Trophoblast cell (in vitro differentiated cells and primary cell): ENCODE data around the gene RPS23.
"Not testable (repeated sequence)": the region's sequence is repeated elsewhere in the genome, so short reads cannot be mapped to it uniquely, and the experiment has no call there.

Source experiments
- DNase-seq, 2 donors: peaks; one replicate each; pipeline ENCODE4 v3.0.0-alpha.2; 2016
- H2AFZ ChIP-seq: 2 replicates; pipeline ENCODE4 v1.6.1; 2013; ENCODE audit warnings: low read length, moderate library complexity, mild to moderate bottlenecking; ENCODE audit not compliant: insufficient read depth, poor library complexity
- H2AK5ac ChIP-seq: 2 replicates; pipeline ENCODE4 v1.6.1; 2013; ENCODE audit warnings: mild to moderate bottlenecking, low read length
- H2BK120ac ChIP-seq: 2 replicates; pipeline ENCODE4 v1.6.1; 2013; ENCODE audit warnings: low read length, mild to moderate bottlenecking, moderate library complexity; ENCODE audit not compliant: insufficient read depth, poor library complexity
- H2BK12ac ChIP-seq: 2 replicates; pipeline ENCODE4 v1.6.1; 2013; ENCODE audit warnings: mild to moderate bottlenecking, low read length, moderate library complexity
- H2BK5ac ChIP-seq: 2 replicates; pipeline ENCODE4 v1.6.1; 2013; ENCODE audit warnings: low read length, low read depth, moderate library complexity, mild to moderate bottlenecking; ENCODE audit not compliant: poor library complexity
- H3K14ac ChIP-seq: 2 replicates; pipeline ENCODE4 v1.6.1; 2013; ENCODE audit warnings: mild to moderate bottlenecking, low read length
- H3K18ac ChIP-seq: 2 replicates; pipeline ENCODE4 v1.6.1; 2013; ENCODE audit warnings: mild to moderate bottlenecking, low read length
- H3K23ac ChIP-seq: 2 replicates; pipeline ENCODE4 v1.6.1; 2013; ENCODE audit warnings: low read length
- H3K27ac ChIP-seq: 2 replicates; pipeline ENCODE4 v1.5.1; 2013; ENCODE audit warnings: low read depth, mild to moderate bottlenecking, inconsistent platforms, low read length, moderate library complexity
- H3K27me3 ChIP-seq: 2 replicates; pipeline ENCODE4 v1.6.1; 2013; ENCODE audit warnings: inconsistent platforms, mild to moderate bottlenecking, low read length, moderate library complexity; ENCODE audit not compliant: insufficient read depth
- H3K36me3 ChIP-seq, 2 experiments: 1 replicate in 1 of 2; 2 replicates in 1 of 2; pipeline ENCODE4 v1.6.1; 2013; ENCODE audit warnings: low read length in 2 of 2, mild to moderate bottlenecking in 2 of 2, moderate library complexity in 1 of 2; ENCODE audit not compliant: insufficient read depth in 2 of 2, control insufficient read depth in 1 of 2
- H3K4ac ChIP-seq: 2 replicates; pipeline ENCODE4 v1.6.1; 2013; ENCODE audit warnings: low read depth, mild to moderate bottlenecking, low read length, moderate library complexity
- H3K4me1 ChIP-seq, 2 experiments: 1 replicate in 1 of 2; 2 replicates in 1 of 2; pipeline ENCODE4 v1.6.1; 2013; ENCODE audit warnings: low read length in 2 of 2, mild to moderate bottlenecking in 2 of 2, moderate library complexity in 1 of 2; ENCODE audit not compliant: insufficient read depth in 2 of 2, control insufficient read depth in 1 of 2
- H3K4me2 ChIP-seq: 2 replicates; pipeline ENCODE4 v1.6.1; 2013; ENCODE audit warnings: inconsistent platforms, mild to moderate bottlenecking, low read length, moderate library complexity
- H3K4me3 ChIP-seq: 2 replicates; pipeline ENCODE4 v1.5.1; 2013; ENCODE audit warnings: mild to moderate bottlenecking, low read depth, low read length, inconsistent platforms
- H3K79me1 ChIP-seq: one replicate; pipeline ENCODE4 v1.6.1; 2013; ENCODE audit warnings: low read length
- H3K79me2 ChIP-seq: 2 replicates; pipeline ENCODE4 v1.6.1; 2013; ENCODE audit warnings: low read length, mild to moderate bottlenecking; ENCODE audit not compliant: control insufficient read depth, insufficient read depth, poor library complexity
- H3K9ac ChIP-seq: 2 replicates; pipeline ENCODE4 v1.6.1; 2013; ENCODE audit warnings: mild to moderate bottlenecking, low read length
- H3K9me3 ChIP-seq: 2 replicates; pipeline ENCODE4 v1.6.1; 2013; ENCODE audit warnings: low read depth, mild to moderate bottlenecking, control low read depth, inconsistent platforms, low read length; ENCODE audit not compliant: insufficient read depth
- H4K12ac ChIP-seq: 2 replicates; pipeline ENCODE4 v1.6.1; 2013; ENCODE audit warnings: low read depth, mild to moderate bottlenecking, low read length, moderate library complexity
- H4K8ac ChIP-seq: 2 replicates; pipeline ENCODE4 v1.6.1; 2013; ENCODE audit warnings: low read depth, mild to moderate bottlenecking, low read length, moderate library complexity
- H4K91ac ChIP-seq: one replicate; pipeline ENCODE4 v1.6.1; 2013; ENCODE audit warnings: low read depth, mild to moderate bottlenecking, low read length, moderate library complexity
- WGBS: extraction: QIAGEN DNeasy Blood & Tissue Kit; methylation state at CpG from one replicate; pipeline ENCODE4 v1.1.7; 2013; ENCODE audit warnings: missing lambda C conversion rate; ENCODE audit not compliant: insufficient read length, insufficient coverage; ENCODE audit errors: extremely low coverage; 5-methylcytosine and 5-hydroxymethylcytosine counted together

The RPS23 gene

DNA sequence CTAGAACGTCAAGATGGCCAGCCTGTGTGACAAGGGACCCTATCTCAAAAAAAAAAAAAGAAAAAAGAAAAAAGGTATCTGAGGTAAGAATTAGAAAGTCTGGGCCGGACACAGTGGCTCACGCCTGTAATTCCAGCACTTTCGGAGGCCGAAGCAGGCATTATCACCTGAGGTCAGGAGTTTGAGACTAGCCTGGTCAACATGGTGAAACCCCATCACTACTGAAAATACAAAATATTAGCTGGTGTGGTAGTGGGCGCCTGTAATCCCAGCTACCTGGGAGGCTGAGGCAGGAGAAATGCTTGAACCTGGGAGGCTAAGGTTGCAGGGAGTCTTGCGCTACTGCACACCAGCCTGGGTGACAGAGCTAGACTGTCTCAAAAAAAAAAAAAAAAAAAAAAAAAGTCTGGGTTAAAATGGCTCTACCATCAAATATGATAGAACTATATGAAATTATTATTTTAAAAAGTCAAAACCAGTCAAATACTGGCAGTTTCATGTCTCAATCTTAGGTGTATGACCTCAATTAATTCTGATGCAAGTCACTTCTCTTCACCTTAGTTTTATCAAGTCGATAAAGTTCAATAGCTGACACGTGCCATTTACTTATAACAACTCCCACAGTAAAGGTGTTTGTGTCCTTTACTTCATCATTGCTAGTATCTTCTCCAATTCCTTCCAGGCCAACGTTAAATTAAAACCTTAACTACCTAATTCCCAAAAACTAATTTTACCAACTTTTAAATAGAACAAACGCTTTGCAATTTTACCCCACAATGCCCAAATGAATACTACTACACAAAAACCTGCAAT is 1.1 kb downstream of the RPS23 start:
- peaks cover 17 to 19% of the 10 kb centered on the region in 2 experiments for H3K36me3 ChIP-seq
- no peak overlapping the region for H3K18ac ChIP-seq
- H3K27me3 ChIP-seq = no peaks in the 10 kb centered on the region
- no peak overlapping the region for H2AFZ ChIP-seq
- H3K14ac ChIP-seq = no peak overlapping the region
- peak overlapping the region; percentile 21 for H3K4me3 ChIP-seq
- H2BK120ac ChIP-seq = no peak overlapping the region
- H4K91ac ChIP-seq = no peak overlapping the region
- peaks cover 8% of the 10 kb centered on the region for H3K79me1 ChIP-seq
- H3K4me2 ChIP-seq = peak overlapping the region; percentile 85
- H3K4me1 ChIP-seq = peaks cover 0 to 6% of the 10 kb centered on the region in 2 experiments
- H2BK5ac ChIP-seq = no peak overlapping the region
- no peak overlapping the region for H4K12ac ChIP-seq
- H4K8ac ChIP-seq = no peak overlapping the region
- H3K79me2 ChIP-seq = peaks cover 8% of the 10 kb centered on the region
- no peak for DNase-seq
- peak overlapping the region; percentile 39 for H3K4ac ChIP-seq
- no peak overlapping the region for H2BK12ac ChIP-seq
- 100% methylated on average over 2 of the region's 11 CpGs for WGBS
- no peak overlapping the region for H3K27ac ChIP-seq
- no peak overlapping the region for H3K9ac ChIP-seq
- no peak overlapping the region for H3K23ac ChIP-seq
- H2AK5ac ChIP-seq = no peak overlapping the region
- no peaks in the 10 kb centered on the region for H3K9me3 ChIP-seq

DNA sequence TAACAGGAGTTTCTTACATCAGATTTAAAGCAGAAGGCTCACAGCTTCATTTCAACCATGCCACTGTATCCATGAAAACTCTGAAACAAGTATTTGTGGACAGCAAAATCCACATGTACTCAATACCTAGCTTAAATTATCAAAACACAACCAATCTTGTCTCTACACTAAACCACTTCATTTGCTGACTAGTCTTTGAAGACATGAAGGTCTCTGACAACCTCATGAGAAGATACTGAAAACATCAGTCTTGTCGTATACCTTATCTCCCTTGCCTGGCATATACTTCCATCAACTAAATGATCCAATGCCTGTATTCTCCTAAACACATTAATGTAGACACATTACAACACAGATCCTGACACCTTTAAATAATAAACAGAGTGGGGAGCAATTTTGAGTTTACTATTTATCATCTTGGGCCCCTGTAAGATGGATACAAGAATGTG is 2.9 kb downstream of the RPS23 start:
- Histone ChIP-seq H2BK120ac (no peak overlapping the region), H4K8ac (no peak overlapping the region), H3K9me3 (no peaks in the 10 kb centered on the region), H4K12ac (no peak overlapping the region), H3K27me3 (no peaks in the 10 kb centered on the region), H3K18ac (no peak overlapping the region), H3K14ac (no peak overlapping the region), H2AFZ (no peak overlapping the region), H3K23ac (no peak overlapping the region), H3K9ac (no peak overlapping the region), H3K4me2 (no peak overlapping the region), H2BK12ac (no peak overlapping the region), H2AK5ac (no peak overlapping the region), H3K27ac (no peak overlapping the region), H3K4ac (no peak overlapping the region), H3K79me2 (peaks cover 8% of the 10 kb centered on the region), H4K91ac (no peak overlapping the region), H3K36me3 (peaks cover 17 to 19% of the 10 kb centered on the region in 2 experiments), H3K4me1 (peaks cover 0 to 6% of the 10 kb centered on the region in 2 experiments), H3K79me1 (peaks cover 8% of the 10 kb centered on the region), H2BK5ac (no peak overlapping the region), H3K4me3 (no peak overlapping the region)
- DNase-seq = no peak
- WGBS = no CpG with 5 or more reads among the region's 1 CpG

DNA sequence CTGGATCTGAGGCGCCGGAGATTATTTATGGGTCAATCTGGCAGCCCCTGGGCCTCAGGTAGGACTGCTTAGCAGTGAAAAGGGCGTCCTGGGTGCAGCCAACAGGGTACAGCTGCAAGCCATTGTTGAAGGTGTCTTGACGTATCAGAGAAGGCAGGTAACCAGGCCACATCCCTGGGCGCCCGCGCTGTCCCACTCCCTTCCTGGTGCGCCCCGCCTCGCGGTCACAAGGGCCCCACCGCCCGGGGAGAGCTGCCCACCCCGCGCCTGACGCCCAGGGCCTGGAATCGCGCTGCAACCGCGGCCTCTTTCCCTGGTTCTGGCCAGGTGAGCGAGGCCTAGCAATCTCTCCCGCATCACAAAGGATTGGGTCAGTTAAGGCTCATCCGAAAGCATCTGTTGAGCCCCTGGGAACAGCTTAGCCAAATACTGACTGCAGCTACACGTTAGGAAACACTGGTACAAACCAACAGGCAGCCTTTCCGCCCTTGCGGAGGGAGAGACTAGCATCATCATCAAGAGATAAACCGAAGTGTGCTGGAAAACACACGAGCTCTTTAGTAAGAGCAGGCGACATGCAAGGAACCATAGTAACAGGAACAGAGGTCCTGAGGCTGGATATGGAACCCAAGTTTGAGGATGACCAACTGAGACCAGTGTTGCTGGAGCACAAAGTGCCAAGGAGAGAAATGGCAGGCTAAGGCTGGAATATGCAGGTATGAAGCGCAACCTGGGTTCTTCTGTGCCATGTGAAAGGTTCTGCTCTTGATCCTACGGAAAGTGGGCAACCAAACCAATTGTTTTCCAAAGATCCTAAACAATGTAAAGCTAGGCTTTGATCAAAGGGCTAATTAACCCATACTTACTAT is 3.6 kb downstream of the RPS23 start:
- Histone ChIP-seq H3K4me2 (no peak overlapping the region), H4K91ac (no peak overlapping the region), H2BK120ac (no peak overlapping the region), H3K18ac (no peak overlapping the region), H3K4ac (no peak overlapping the region), H3K14ac (no peak overlapping the region), H3K27me3 (no peaks in the 10 kb centered on the region), H3K4me1 (peaks cover 0 to 6% of the 10 kb centered on the region in 2 experiments), H3K79me2 (peaks cover 8% of the 10 kb centered on the region), H3K9me3 (no peaks in the 10 kb centered on the region), H3K27ac (no peak overlapping the region), H3K23ac (no peak overlapping the region), H4K8ac (no peak overlapping the region), H3K36me3 (peaks cover 19 to 22% of the 10 kb centered on the region in 2 experiments), H3K79me1 (peaks cover 8% of the 10 kb centered on the region), H3K9ac (no peak overlapping the region), H2BK5ac (no peak overlapping the region), H2BK12ac (no peak overlapping the region), H4K12ac (no peak overlapping the region), H2AFZ (no peak overlapping the region), H3K4me3 (no peak overlapping the region), H2AK5ac (no peak overlapping the region)
- WGBS = no CpG with 5 or more reads among the region's 31 CpGs
- DNase-seq = no peak

DNA sequence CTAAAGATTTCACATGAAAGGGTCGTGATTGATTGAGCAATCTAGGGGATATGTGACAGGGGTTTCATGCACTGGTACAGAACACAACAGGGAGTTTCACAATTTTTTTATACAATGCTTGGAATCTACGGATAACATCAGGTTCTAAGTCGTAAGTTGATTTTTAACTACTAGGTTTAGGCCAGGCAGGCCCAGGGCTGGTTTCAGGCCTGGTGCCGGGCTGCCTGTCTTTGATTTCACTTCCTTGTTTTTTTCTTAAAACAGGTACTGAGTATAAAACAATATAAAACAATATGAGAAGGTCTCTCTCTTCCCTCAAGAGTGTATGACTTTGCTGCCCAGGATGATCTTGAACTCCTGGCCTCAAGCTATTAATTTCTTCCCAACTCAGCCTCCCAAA is 4.7 kb downstream of the RPS23 start:
- not testable (repeated sequence) for H2BK12ac ChIP-seq, H3K9ac ChIP-seq, H3K27me3 ChIP-seq, H3K4ac ChIP-seq, H3K4me3 ChIP-seq, H3K4me1 ChIP-seq, H2AK5ac ChIP-seq, H3K27ac ChIP-seq, H3K9me3 ChIP-seq, H2BK5ac ChIP-seq, H3K79me2 ChIP-seq, H3K18ac ChIP-seq, H4K8ac ChIP-seq, H3K4me2 ChIP-seq, H3K79me1 ChIP-seq, H4K91ac ChIP-seq, H2BK120ac ChIP-seq, H3K14ac ChIP-seq, H3K23ac ChIP-seq, H2AFZ ChIP-seq, H4K12ac ChIP-seq
- peaks cover 19 to 22% of the 10 kb centered on the region in 2 experiments for H3K36me3 ChIP-seq
- peak in 1 of 2 donors; percentile 7 for DNase-seq
- no CpG with 5 or more reads among the region's 4 CpGs for WGBS
